GM19035 (cell line): ENCODE data around the gene HDLBP.
"Not testable (repeated sequence)": the region's sequence is repeated elsewhere in the genome, so short reads cannot be mapped to it uniquely, and the experiment has no call there.

Source experiments
- ATAC-seq: cut with Tn5 transposase; IDR thresholded peaks from one replicate; pipeline ENCODE4 v1.9.1; 2021; ENCODE audit not compliant: unreplicated experiment

The HDLBP gene

DNA sequence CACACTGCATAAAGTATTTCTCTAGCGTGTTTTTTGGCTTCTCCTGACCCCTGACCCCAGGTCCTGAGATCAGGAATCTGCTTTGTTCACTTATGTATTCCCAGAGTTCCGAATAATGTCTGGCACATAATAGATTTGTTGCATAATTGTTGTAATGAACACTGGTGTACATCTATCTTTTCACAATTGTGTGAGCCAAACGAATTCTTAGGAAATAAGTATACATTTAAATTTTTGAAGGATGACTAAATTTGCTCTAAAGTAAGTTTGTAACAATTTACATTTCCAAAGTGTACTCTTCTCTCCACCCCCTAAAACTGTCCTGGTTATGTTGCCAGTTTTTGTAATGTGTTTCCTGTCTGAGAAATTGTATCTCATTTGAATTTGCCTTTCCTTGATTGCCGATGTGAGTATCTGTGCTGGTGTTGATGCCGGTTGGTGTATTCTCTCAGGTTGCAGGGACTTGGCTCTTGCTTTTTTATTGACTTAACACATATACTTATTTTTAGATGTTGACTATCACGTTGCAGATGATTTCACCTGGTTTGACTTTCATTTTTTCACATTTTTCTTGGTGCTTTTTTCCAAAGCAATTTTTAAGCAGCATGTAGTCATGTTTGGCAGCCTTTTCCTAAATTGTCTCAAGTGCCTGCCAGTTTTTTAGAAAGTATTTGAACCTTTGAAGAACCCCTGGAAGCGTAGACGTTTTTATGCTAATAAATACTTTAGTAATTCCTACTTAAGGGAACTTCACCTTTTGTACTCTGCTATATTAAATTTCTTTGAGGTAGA is 24.6 kb upstream of the HDLBP start:
- ATAC-seq: no peak

DNA sequence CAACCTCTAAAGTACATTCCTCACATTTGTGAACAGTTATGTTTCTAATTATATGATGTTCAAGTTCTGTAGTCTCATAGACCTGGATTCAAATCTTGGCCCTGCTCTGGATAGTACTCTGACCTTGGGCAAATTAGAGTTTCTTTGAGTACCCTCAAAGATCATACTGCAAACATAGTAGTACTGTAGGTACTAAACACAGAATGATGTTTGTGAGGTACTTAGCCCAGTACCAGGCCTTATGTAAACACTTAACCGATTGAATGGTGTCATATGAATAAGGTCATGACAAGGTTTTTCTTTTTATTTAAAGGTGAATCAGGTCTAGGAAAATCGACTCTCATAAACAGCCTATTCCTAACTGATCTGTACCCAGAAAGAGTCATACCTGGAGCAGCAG is 19.3 kb upstream of the HDLBP start:
- ATAC-seq: no peak

DNA sequence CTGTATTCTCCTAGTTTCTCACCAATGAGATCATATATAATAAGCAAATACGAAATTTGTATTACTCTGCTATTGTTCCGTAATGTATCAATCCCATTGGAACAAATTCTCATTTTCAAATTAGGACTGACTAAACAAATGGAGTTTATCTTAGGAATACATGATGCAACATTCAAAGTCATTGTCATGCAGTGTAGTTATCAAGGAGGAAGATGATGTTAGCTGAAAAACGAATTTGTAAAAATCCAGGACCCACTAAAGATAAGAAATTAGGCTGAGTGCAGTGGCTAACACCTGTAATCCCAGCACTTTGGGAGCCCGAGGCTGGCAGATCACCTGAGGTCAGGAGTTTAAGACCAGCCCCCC is 15.1 kb upstream of the HDLBP start:
- ATAC-seq: no peak

DNA sequence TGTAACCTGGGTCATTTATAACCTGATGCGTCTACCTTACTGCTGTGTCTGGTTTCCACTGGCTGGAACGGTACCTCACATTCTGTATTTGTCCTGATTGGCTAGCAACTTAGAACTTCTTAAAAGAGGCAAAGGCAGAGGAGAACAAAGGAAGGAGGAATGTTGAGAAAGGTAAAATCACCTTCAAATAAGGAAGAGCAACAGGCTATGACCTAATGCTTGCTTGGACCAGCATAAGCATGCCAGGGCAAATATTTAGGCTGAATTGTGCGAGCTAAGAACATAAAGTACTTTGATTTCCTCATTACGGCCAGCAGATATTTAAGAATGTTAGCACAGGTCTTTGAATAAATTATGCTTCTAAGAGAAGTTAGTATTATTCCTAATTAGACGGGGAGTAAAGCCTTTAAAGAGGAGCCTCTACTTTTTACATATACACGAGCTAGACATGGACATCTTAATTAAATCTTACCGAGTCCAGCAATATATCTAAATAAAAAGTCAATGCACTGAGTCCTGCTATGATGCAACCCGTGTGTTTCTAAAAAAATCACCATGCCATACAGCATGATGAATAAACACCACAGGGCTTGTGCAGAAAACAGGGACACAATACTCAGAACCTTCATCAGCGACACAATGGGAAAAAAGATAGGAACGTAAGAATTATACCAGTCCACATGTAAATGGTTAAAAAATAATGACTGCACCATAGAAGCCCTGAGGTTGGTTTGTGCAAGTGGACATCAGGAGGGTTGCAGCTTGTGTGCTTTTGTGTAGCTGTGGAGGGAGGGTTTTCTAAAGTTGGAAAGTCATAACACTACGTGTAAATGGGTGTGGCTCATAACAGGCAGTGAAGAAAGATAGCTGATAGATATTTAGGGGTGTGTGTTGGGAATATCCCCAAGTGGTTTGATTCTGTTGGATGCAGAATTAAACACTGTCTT is 14.5 kb upstream of the HDLBP start:
- no peak for ATAC-seq

DNA sequence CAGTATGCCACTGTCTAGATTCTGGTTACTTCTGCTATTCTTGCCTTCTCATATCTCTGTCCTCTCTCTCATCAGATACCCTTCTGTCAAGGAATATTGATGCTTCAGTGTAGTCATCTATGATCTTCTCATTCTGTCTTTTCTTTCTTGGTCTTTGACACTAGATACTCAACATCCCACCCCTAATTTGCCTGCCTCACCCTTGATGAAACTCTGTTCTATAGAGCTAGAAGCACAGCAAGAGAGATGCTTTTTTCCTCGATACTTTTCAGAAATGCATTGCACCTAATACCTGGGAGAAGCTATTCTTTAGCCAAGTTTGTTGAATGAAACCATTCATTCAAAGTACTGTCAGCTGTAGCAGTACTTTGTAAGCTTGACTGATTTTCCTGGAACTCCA is 9.8 kb upstream of the HDLBP start:
- ATAC-seq: no peak

DNA sequence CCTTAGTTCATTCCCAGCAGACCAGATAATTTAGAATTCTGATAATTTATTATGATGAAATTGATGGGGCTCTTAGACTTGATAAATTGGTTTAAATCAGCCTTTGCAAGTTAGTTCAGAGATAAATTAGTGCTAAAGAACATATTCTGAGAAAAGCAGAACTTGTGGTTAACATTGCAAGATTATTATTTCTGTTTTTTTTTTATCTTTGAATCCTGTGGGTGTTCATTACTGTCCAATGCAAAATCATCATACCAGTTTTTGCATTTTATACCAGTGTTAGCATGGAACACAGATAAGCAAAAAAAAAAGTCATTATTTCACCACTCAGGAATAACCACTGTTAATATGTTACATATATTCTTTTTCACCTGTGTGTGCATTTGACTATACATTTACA is 9.3 kb upstream of the HDLBP start:
- ATAC-seq: no peak

DNA sequence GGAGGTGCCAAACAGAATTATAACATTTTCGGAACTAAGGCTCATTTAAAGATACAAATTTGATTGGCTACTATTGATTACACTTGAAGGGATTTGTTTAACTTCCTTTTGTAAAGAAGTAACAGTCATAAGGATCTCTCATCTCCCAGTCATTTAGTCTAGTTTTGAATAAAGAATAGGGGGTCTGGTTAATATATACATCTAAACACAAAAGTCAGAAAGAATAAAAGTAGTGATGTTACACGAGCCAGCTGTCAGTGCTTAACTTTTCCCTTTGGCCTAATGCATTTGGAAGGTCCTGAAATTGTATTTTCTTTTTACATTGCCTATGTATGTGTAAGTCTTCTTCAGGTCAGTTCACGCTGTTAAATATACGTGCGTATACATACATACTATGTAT is 8.3 kb upstream of the HDLBP start:
- ATAC-seq: no peak

DNA sequence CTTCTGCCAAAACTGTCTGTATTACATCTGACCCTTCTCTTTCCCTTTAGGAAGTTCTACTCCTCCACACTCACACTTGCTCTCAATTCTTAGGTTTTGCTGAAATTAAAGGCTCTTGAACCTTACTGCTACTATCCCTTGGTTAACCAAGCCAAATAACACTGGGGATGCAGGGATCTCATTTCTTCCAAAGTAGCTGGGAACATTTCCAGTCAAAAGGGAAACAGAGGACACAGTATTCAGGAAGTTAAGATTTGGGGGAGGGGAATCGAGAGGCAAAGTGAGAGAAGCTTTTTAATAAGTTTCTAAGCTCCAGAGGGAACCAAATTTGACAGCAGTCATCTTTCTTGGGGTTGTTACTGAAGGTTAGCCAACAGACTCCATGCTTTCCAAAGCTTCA is 6.4 kb upstream of the HDLBP start:
- no peak for ATAC-seq

DNA sequence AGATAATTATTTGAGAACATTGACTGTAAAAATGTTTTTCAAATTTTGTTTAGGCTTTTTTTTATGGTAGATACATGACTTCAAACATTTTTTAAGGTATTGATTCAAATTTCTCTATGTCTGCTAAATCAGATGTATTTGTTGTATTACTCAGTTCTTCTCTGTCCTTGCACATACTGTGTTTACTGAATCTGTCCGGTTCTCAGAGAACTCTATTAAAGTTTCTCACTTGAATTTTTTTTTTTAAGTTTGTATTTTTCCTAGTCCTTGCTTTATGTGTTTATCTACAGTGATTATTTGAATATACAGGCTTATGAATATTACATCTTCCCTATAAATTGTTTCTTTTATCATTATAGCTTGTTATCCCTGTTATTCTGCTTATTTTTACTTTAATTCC is 5.6 kb upstream of the HDLBP start:
- no peak for ATAC-seq

DNA sequence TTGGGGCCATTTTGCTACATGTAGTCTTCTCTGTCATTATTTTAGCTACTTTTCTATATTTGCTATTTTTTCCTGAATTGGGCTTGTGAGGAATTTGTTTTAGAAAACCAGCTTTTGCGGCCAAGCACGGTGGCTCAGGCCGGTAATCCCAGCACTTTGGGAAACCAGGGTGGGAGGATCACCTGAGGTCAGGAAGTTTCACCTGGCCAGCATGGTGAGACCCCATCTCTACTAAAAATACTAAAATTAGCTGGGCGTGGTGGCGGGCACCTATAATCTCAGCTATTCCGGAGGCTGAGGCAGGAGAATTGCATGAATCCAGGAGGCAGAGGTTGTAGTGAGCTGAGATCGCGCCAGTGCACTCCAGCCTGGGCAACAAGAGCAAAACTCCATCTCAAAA is 4.9 kb upstream of the HDLBP start:
- ATAC-seq: no peak

DNA sequence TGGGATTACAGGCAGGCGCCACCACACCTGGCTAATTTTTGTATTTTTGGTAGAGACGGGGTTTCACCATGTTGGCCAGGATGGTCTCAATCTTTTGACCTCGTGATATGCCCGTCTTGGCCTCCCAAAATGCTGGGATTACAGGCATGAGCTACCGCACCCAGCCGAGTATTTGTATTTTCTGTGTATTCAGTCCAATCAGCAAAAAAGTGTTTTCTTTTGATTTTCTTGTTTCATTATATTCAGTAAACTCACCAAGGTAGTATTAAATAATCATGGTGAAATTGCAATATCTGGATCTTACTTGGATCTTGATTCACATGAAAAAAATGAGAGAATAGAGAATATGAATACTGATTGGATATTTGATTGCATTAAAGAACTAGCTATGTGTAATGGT is 3.4 kb upstream of the HDLBP start:
- not testable (repeated sequence) for ATAC-seq

DNA sequence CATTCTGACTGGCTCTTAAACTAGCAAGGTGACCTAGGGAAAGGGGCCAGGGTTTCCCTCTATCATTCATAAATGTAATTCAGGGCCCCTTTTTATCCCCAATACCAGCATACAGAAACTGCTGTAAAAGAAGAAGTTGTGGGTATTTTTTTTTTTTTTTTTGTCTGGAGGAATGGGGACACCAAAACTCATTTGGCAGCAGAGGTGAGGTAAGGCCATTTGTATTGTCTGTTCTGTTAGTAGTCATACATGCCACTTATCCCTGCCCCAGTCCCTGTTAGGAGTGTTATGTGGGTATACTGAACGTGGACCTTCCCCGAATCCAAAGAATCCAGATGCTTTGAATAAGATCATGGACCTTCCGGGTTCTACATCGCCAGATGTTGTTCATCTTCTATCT is 1.9 kb upstream of the HDLBP start:
- ATAC-seq: no peak

DNA sequence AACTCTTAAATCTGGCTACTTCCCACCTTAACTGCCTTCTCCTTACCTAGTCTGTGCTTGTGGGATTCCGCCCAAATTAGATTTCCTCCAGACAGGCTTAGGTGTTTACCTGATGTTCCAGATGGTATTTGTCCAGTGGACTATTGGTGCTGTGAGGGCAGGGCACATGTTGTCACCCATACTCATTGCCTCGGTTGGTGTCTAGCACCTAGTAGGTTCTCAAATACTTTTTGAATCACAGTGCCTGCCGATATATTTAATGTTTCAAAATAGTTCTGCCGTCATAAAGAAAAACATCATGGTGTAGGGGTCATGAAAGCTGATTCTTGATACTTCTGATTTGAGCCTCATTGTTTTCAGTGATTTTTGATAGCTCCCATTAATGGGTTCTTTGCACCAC is 1.4 kb upstream of the HDLBP start:
- no peak for ATAC-seq

DNA sequence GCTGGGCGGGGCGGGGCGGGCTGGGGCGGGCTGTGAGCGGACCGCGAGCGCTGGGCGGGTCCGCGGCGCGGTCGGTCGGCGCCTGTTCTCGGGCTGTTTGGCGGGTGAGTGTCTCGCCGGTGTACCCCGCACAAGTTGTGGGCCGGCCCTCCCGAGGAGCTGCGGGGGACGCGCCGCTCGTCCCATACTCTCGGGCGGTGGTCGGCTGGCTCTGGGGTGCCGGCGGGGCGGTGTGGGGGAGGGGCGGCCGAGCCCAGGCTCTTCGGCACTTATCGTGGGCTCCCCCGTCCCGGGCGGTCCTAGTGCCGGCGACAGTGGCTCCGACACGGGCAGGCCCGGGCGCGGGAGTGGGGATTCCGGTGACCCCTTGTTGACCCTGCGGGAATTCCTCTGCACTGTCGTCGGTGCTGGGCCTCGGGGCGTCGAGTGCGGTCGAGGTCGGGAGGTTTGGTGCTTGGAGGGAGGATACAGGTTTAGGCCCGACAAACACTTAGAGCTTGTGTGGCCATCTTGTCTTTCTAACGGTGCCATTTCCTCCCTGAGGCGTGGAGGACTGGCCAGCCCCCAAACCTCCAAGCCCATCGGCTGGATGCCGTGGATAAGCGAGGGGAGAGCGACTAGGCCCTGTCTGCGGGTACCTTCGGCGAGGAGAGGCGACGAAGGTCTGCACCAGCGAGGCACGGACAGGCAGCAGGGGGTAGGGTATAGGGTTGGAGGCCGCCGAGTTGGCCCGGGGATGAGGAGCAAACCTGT is 583 bp upstream of the HDLBP start, which contains the start of gene SEPTIN2:
SEPTIN2 (plus strand) TSS at position 47 of the 753 bp plus-strand sequence. CDS start 8,308 bp downstream, outside the sequence.
- ATAC-seq: peak; percentile 45

DNA sequence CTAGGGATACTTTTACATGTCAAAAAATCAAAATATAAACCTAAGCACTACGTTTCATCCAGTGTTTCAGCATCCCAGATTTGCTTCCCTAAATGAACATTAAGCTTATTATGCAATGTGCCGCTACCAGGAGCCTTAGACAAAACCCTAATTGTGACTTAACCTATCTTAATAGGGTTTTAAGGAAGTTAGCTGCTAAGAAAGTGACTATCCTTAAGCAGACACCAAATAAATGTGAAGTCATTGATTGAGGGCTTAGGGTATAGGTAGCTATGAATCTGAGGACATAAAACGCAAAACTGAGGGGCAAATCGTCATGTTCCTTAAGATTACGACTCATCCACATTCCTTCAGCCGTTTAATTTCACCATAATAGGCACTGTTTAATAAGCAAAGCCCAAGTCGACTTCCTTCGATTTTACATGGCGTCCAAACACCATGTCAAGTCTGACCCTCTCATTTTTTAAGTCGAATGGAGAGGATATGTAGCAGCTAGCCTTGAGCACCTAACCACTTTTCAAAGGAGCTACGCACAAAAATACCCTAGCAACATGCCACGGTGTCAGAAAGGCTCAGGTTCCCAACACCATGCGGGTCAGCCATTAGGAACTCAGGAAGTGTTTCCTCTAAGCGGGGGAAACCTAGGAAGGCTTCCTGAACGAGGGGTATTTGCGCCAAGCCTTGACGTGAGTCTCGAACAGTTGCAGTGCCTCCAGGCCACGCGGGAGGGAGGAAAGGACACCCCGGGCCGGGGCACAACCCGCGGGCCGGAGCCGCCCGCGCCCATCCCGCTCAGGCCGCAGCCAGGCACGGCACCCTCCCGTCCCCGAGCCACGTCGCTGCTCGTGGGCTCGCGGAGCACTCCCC is 1.0 kb downstream of the HDLBP start:
- ATAC-seq: no peak

DNA sequence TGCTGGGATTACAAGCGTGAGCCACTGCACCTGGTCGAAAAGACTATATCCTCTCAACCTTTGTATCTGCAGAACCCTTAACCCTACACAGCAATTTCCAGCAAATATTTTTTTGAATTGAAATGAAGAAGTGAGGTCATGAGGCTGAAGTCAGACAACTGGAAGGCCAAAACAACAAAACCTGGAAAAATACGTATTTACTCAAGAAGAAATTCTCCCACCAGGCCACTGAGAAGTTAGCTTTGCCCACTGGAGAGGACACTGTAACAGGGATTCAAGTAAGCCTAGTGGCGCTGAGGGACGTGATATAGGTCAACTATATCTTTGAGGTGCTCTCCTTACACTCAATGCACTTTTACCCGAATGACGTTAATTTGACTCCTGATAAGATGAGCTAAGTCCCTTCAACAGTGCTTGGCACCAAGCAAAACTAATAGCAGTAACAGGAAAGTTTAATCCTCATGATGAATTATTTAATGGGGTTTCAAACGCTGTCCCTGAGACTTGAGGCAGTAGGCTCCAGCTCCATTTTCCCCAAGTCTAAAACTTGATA is 1.9 kb downstream of the HDLBP start:
- ATAC-seq: no peak

DNA sequence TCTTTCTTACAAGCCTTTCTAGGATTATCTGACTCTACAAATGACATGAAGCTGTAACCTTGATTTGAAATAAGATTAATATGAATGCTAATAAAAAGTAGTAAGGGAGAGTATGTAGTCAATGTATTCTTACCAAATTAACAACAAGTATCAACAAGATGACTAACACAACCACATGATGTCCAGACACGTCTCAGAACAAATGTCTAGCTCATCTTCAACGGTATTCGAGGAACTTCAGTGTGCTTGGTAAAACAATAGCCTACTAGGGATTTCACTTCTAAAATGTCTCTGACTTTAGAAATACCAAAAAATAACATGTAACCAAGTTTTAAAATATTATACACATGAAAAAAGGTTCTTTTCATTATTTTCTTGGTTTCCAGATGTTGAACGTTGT is 3.4 kb downstream of the HDLBP start:
- no peak for ATAC-seq

DNA sequence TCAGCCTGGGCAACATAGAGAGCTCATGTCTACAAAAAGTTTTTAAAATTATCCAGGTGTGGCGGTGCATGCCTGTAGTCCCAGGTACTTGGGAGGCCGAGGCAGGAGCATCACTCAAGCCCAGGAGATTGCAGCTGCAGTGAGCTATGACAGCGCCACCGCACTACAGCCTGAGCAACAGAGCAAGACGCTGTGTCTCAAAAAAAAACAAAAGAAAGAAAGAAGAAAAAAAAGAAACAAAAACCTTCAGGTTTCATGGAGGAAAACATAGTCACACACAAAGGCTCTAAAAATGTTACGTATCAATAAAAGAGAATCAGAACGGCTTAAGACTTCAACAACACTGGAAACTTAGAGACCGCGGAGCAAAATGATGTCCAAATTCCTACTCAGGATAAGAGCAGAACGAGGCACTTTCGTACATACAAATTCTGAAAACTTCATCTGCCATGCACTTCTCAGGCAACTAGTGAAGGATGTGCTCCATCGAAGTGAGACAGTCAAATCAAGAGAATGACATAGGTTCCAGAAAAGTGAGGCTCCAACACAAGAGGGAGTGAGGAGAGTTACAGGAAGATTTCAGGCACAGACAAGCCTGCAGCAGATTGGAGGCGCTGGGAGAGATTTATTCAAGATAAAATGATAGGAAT is 4.4 kb downstream of the HDLBP start:
- no peak for ATAC-seq

DNA sequence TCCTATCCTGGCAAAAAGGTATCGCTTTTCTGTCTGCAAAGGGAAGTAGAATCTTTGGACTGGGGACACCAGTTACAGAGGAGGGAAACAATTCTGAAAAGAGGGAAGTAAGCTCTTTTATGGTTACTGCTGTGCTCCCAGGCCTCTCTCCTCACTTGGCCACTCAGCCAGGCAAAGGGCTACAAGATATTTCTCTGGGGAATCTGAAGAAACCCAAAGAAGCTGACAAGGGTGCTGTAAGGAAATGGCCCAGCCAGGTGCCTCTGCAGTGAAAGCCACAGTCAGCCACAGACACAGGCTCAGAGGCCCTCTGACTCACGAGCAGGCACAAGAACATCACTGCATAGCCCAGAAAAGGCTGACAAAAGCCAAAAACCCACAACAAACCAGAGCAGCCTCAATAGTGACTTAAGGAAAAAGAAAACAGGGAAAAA is 5.8 kb downstream of the HDLBP start:
- no peak for ATAC-seq
